Stimulated activated memory B cell treated with anti-CD40 and anti-IgM and Interleukin-4, amounts not matched to agents 10 μg/mL and 1 μg/mL and 100 μg/mL, for 72 hours (primary cell): ENCODE results near the gene PTCH2.

ENCODE experiments used
- ATAC-seq: fragments of 150-1000 bp; cut with Tn5 transposase; 2 replicates; pipeline ENCODE4 v1.10.0; 2021
- H3K27ac Mint-ChIP-seq: one replicate; pipeline ENCODE4 v1.8.0; 2022; ENCODE audit warnings: mild to moderate bottlenecking, mixed read lengths
- H3K27me3 Mint-ChIP-seq: one replicate; pipeline ENCODE4 v1.8.0; 2022; ENCODE audit warnings: mixed read lengths
- H3K36me3 Mint-ChIP-seq: one replicate; pipeline ENCODE4 v1.8.0; 2022; ENCODE audit warnings: mixed read lengths
- H3K4me1 Mint-ChIP-seq: one replicate; pipeline ENCODE4 v1.8.0; 2022; ENCODE audit warnings: mixed read lengths
- H3K4me3 Mint-ChIP-seq: one replicate; pipeline ENCODE4 v1.8.0; 2022; ENCODE audit warnings: mild to moderate bottlenecking, moderate library complexity, mixed read lengths
- H3K9me3 Mint-ChIP-seq: one replicate; pipeline ENCODE4 v1.8.0; 2022; ENCODE audit warnings: mixed read lengths

PTCH2 gene

DNA sequence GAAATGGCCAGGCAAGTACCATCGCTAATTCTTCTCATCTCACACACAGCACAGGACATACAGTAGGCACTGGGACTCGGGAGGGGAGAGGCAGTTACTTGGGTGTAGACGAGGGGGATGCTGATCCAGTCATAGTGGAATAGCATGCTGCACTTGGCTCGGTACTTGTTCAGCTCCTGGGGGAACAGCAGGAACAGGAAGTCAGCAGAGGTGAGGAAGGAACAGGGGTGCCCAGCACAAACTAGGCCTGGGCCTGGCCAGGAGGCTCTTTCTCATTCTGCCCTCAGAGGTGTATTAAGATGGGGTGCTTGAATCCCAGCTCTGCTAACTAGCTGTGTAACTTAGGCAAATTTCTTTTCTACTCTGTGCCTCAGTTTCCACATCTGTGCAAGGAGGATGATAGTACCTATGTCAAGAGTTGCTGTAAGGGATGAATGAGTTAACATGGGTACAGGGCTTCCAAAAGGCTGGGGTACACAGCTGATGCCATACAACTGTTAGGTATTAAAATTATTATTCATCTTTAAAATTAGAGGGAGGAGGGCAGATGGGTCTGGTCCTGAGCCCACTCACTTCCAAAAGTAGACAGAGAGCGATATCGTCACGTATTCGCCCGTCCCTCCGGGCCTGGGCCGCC is 57.4 kb downstream of the PTCH2 start:
- peaks cover 13% of the 10 kb centered on the region for H3K36me3 Mint-ChIP-seq
- H3K27ac Mint-ChIP-seq: peak overlapping the region; percentile 79
- peak overlapping the region; percentile 68 for H3K4me3 Mint-ChIP-seq
- H3K27me3 Mint-ChIP-seq: no peaks in the 10 kb centered on the region
- no peak for ATAC-seq
- no peaks in the 10 kb centered on the region for H3K9me3 Mint-ChIP-seq
- peaks cover 43% of the 10 kb centered on the region for H3K4me1 Mint-ChIP-seq

DNA sequence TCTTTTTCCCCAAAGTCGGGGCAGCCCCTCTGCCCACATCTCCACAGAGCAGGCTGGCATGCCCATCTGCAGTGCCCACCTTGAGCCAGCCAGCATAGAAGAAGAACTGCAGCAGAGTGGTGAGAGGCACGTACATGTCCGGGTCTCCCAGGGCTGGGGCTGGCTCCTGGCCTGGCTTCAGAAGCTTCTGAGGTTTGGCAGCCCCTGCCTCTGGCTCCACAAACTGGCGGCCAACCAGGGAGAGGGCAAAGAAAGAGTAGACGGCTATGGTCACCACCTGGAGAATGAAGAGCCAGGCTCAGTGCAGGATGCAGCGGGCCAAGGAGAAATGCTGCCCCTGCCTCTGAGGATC is 58.0 kb downstream of the PTCH2 start:
- peak overlapping the region; percentile 79 for H3K27ac Mint-ChIP-seq
- peaks cover 19% of the 10 kb centered on the region for H3K36me3 Mint-ChIP-seq
- no peaks in the 10 kb centered on the region for H3K27me3 Mint-ChIP-seq
- peaks cover 47% of the 10 kb centered on the region for H3K4me1 Mint-ChIP-seq
- H3K4me3 Mint-ChIP-seq: peak overlapping the region; percentile 69
- ATAC-seq: no peak
- no peaks in the 10 kb centered on the region for H3K9me3 Mint-ChIP-seq

DNA sequence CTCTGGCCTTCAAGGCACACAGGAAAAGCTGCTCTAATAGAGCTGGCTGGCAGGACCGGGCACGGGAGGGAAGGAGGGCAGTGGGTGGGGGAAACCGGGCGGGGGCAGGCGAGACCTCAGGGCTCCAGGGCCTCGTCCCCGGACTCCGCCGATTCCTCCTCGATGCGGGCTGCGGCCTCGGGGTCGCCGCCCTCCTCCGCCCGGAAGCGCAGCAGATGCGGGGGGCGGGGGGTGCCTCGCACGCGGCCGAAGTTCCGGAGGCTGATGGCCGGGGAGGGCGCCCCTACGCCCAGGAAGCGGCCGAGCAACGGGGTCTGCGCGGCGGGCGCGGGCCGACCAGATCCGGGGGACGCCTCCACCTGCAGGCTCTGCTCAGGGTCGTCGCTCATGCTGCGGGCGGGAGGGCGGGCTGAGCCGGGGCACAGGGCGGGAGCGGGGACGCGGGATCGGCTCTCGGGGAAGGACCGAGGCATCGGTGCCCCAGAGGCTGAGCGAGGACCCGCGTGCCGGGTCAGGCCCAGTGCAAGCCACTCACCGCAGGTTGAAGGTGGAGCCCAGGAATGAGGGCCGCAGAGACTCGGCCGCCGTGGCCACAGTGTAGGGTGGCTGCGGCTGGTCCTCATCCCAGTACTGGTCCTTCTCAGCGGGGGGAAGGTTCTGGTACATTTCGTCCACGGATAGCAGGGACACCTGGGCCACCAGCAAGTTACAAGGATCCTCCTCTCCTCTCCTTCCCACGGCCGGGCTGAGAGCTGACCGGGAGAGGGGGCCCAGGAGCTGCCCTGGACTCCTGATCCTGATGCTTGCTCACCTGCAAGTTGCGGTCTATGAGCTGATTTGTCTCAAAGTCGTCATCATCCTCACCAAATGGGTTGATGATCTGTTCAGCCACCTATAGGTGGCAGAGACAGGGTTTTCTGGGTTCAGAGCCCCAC is 58.7 kb downstream of the PTCH2 start:
- Mint-ChIP-seq H3K4me3 (peak overlapping the region; percentile 69), H3K27ac (peak overlapping the region; percentile 79), H3K4me1 (peaks cover 47% of the 10 kb centered on the region)

DNA sequence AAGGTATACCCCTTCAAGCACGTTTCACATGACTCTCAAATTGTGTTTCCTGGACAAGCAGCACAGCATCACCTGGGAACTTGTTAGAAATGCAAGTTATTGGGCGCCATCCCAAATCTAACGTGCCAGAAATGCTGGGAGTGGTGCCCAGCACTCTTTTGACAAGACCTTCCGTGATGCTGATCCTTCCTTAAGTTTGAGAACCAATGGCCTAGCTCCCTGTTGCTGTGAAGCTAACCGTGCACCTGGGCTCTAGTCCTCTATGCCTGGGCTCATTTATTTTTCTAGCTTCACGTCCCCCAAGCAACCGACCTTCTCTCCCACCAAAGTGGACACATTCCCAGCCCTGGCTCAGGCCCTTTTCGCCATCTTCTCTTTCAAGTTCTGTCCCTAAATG is 59.4 kb downstream of the PTCH2 start:
- no peak for ATAC-seq
- no peaks in the 10 kb centered on the region for H3K27me3 Mint-ChIP-seq
- H3K4me3 Mint-ChIP-seq: peak overlapping the region; percentile 66
- H3K4me1 Mint-ChIP-seq: peaks cover 51% of the 10 kb centered on the region
- peak overlapping the region; percentile 67 for H3K27ac Mint-ChIP-seq
- no peaks in the 10 kb centered on the region for H3K9me3 Mint-ChIP-seq
- H3K36me3 Mint-ChIP-seq: peaks cover 32% of the 10 kb centered on the region

More for the DNA sequence above, 58.7 kb downstream of the PTCH2 start:
- H3K27me3 Mint-ChIP-seq: no peaks in the 10 kb centered on the region
- no peaks in the 10 kb centered on the region for H3K9me3 Mint-ChIP-seq
- ATAC-seq: peak; percentile 35
- H3K36me3 Mint-ChIP-seq: peaks cover 25% of the 10 kb centered on the region

DNA sequence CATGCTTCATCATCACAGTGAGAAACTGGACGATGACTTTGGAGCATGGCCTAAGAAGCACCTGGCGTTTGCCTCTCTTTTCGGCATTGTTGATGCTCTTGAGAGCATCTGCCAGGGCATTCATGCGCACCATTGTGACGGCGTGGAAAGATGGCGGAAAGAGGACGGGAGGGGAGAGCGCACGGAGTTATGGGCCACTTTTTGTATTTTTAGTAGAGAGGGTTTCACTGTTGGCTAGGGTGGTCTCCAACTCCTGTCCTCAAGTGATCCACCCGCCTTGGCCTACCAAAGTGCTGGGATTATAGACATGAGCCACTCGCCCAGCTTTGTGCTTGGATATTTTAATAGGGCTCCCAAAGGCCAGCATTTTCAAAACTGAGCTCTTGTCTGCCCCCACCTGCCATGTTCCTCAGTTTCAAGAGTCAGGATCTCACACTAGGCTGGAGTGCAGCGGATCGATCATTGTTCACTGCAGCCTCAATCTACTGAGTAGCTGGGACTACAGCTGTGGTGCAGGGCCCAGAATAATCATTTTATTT is 62.4 kb downstream of the PTCH2 start:
- H3K36me3 Mint-ChIP-seq: peaks cover 61% of the 10 kb centered on the region
- no peak overlapping the region for H3K27ac Mint-ChIP-seq
- H3K27me3 Mint-ChIP-seq: no peaks in the 10 kb centered on the region
- ATAC-seq: no peak
- no peaks in the 10 kb centered on the region for H3K9me3 Mint-ChIP-seq
- H3K4me3 Mint-ChIP-seq: no peak overlapping the region
- peaks cover 67% of the 10 kb centered on the region for H3K4me1 Mint-ChIP-seq

DNA sequence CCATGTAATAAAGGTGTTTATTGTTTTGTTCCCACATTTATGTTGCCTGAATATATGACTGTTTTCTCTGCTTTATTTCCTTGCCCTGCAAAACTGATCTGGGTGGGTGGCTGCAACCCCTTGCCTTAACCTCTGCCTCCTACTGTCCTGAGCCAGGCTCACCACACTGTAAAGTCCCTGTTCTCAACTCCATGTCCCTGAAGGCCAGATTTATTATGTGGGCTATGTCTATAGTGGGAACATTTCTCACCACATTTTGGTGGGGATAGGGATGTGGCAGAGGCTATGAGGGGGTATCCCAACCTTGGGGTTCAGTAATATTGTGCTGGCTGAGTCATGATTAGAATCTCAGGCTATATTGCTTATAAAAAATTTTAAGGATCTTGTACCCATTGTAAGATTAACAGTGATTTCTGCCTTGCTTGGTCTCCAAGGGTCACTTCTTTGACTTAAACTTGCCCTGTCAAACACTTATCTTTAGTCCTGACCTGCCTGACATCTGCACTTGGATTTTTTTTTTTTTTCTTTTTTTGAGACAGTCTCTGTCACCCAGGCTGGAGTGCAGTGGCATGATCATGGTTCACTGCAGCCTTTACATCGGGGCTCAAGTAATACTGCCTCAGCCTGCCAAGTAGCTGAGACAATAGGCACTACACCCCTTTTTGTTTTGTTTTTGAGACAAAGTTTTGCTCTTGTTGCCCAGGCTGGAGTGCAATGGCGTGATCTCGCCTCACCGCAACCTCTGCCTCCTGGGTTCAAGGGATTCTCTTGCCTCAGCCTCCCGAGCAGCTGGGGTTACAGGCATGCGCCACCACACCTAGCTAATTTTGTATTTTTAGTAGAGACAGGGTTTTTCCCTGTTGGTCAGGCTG is 64.1 kb downstream of the PTCH2 start:
- H3K9me3 Mint-ChIP-seq: no peaks in the 10 kb centered on the region
- H3K27ac Mint-ChIP-seq: no peak overlapping the region
- H3K27me3 Mint-ChIP-seq: no peaks in the 10 kb centered on the region
- peaks cover 61% of the 10 kb centered on the region for H3K36me3 Mint-ChIP-seq
- ATAC-seq: no peak
- H3K4me1 Mint-ChIP-seq: peaks cover 61% of the 10 kb centered on the region
- peak overlapping the region; percentile 24 for H3K4me3 Mint-ChIP-seq

DNA sequence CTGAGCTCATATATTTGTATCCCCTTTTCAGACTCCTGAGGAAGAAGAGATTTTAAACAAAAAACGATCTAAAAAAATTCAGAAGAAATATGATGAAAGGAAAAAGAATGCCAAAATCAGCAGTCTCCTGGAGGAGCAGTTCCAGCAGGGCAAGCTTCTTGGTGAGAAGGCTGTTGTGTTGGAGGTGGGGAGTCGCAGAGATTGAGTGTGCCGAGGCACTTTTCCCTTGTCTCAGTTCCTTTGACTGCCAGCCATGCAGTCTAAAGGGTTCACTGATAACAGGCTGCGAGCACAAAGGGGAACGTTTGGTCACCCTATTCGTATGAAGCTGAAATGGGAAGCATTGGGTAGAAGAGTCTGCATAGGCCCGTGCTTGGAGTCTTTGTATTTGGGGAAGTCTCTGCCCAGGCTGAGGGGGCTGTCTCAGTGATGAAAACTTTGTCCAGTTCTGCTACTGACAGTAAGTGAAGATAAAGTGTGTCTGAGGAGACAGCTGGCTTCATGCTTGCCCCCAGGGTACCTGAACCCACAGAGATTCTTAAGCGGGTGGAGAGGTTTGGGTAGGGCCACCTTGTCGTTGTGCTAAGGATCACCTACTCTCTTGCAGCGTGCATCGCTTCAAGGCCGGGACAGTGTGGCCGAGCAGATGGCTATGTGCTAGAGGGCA is 65.0 kb downstream of the PTCH2 start:
- peaks cover 61% of the 10 kb centered on the region for H3K36me3 Mint-ChIP-seq
- no peak for ATAC-seq
- H3K27ac Mint-ChIP-seq: peak overlapping the region; percentile 96
- H3K9me3 Mint-ChIP-seq: no peaks in the 10 kb centered on the region
- no peaks in the 10 kb centered on the region for H3K27me3 Mint-ChIP-seq
- H3K4me3 Mint-ChIP-seq: peak overlapping the region; percentile 93
- H3K4me1 Mint-ChIP-seq: peaks cover 53% of the 10 kb centered on the region

DNA sequence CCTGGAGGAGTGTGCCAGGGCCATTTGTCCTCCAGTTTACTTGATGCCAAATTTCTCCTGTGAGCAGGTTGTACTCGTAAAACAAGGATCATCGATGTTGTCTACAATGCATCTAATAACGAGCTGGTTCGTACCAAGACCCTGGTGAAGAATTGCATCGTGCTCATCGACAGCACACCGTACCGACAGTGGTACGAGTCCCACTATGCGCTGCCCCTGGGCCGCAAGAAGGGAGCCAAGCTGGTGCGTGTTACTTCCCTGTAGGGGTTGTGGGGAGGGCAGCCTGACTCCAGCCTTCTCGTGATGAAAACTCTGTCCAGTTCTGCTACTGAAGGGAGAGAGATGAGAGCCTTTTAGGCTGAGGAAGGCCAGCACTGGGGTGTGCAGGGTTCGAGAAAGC is 65.5 kb downstream of the PTCH2 start:
- peaks cover 51% of the 10 kb centered on the region for H3K4me1 Mint-ChIP-seq
- H3K4me3 Mint-ChIP-seq: peak overlapping the region; percentile 93
- H3K27me3 Mint-ChIP-seq: no peaks in the 10 kb centered on the region
- H3K9me3 Mint-ChIP-seq: no peaks in the 10 kb centered on the region
- no peak for ATAC-seq
- H3K27ac Mint-ChIP-seq: peak overlapping the region; percentile 96
- H3K36me3 Mint-ChIP-seq: peaks cover 61% of the 10 kb centered on the region

DNA sequence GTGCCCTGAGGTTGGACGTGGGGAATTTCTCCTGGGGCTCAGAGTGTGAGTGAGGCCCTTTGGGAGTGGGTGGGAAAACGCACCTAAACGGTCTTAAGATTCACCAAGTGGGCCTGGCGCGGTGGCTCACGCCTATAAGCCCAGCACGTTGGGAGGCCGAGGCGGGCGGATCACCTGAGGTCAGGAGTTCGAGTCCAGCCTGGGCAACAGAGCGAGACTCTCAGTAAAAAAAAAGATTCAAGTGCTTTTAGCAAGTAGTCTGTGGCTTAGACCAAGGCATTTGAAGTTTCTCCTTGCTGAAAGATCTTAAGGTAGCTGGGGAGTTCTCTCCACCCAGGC is 66.4 kb downstream of the PTCH2 start:
- Mint-ChIP-seq H3K27ac (peak overlapping the region; percentile 96), H3K36me3 (peaks cover 59% of the 10 kb centered on the region), H3K4me3 (peak overlapping the region; percentile 93), H3K4me1 (peaks cover 51% of the 10 kb centered on the region), H3K27me3 (no peaks in the 10 kb centered on the region), H3K9me3 (no peaks in the 10 kb centered on the region)
- no peak for ATAC-seq

DNA sequence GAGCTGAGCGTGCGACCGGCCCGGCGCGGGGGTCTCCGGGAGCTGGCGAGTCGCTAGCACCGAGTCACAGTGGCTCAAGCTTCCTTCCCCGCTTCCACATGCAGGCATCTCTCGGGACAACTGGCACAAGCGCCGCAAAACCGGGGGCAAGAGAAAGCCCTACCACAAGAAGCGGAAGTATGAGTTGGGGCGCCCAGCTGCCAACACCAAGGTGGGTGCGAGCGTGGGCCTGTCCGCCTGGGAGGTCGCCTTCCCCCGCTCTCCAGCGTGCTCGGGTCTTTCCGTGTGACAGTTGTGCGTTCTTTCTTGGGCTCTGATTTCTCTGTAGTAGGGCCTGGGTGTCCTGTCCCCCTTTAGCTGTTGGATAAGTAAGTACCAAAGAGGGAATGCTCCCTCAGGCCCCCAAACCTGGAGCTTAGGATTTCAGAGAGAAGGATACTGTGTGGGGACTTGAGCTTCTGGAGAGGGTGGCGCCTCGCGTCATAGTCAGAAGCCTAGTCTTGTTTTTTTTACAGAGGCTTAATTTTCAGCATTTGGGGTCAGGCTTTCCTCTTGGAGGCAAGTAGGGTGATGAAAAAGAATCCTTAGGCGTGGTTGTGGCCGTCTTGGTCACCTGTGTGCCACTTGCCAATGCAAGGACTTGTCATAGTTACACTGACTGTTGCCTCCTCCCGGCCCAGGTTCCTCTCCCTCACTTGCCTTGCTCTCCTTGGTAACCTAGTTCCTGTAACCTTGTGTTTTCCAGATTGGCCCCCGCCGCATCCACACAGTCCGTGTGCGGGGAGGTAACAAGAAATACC is 66.9 kb downstream of the PTCH2 start:
- H3K4me3 Mint-ChIP-seq: peak overlapping the region; percentile 93
- peak overlapping the region; percentile 96 for H3K27ac Mint-ChIP-seq
- peaks cover 53% of the 10 kb centered on the region for H3K36me3 Mint-ChIP-seq
- H3K9me3 Mint-ChIP-seq: no peaks in the 10 kb centered on the region
- H3K27me3 Mint-ChIP-seq: no peaks in the 10 kb centered on the region
- peaks cover 47% of the 10 kb centered on the region for H3K4me1 Mint-ChIP-seq
- peak; percentile 60 for ATAC-seq

DNA sequence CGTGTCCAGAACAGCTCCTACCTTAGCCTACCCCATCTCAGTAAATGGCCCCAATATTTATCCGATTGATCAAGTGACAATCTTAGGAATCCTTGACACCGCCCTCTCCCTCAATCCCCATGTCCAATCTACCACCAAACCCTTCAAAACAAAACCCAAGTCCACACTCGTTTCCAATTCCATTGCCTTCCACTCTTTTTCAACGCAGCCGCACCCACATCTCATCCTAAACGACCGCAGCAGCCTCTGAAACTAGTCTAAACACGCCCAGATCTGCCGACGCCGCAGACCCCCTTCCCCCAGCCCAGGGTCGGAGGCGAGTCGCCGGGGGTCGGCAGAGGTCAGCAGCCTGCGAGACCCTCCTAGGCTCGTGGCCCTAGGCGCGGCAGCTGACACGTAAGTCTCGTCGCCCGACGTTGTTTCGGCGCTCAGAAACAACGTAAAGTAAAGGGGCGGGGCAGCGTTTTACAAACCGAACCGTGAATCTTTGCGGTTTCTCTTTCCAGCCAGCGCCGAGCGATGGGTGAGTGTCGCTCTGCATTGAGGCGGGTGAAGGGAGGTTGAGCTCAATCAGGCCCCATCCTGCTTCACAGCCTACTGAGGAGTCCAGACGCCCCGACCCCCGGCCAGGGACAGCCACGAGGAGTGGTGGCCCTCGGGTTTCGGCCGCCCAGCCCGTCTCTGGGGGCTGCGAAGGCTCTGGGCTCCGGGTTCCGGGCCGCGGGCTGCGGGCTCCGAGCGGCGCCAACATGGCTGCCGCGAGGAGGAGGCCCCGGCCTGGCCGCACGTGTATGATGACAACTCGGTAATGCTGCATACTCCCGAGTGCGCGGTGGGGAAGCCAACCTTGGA is 67.7 kb downstream of the PTCH2 start, which contains the start of gene RPS8:
TSS of gene RPS8 (plus strand) at position 463 of the 852 bp plus-strand sequence. CDS start at position 520, 57 bp downstream.
- Mint-ChIP-seq H3K9me3 (no peaks in the 10 kb centered on the region), H3K36me3 (peaks cover 45% of the 10 kb centered on the region), H3K27me3 (no peaks in the 10 kb centered on the region), H3K27ac (peak within 1 kb of the TSS; percentile 96), H3K4me3 (peak within 1 kb of the TSS; percentile 93), H3K4me1 (peaks cover 40% of the 10 kb centered on the region)
- ATAC-seq: peak; percentile 88
